ENCODE data around the gene UBE2D4.
A peak's percentile ranks its signal among the peaks of the same experiment; 100 is the strongest.

Gene UBE2D4

GRCh38 chr7:43925984-43926797 lies at the start of gene UBE2D4:
Gene UBE2D4, plus strand, starts transcription at chr7:43926436. Its CDS starts 97 bp downstream, at chr7:43926533.
- no peak for TF ChIP-seq CTCF (IDR thresholded peaks at IDR 0.05; ENCODE audit: low read depth, low read length)
- H3K4me3 ChIP-seq (ENCODE audit: low read depth, low read length) = peak within 1 kb of the TSS; percentile 61

GRCh38 chr7:43876976-43877745 lies 49.1 kb upstream of the UBE2D4 start:
- Histone ChIP-seq H3K9me3 (ENCODE audit: severe bottlenecking) (no peaks in the 10 kb centered on the region), H3K4me3 (ENCODE audit: low read depth, low read length) (no peak overlapping the region), H3K36me3 (peaks cover 47% of the 10 kb centered on the region), H3K27me3 (ENCODE audit: insufficient read depth, low read depth, severe bottlenecking) (no peaks in the 10 kb centered on the region), H3K27ac (no peak overlapping the region)
- no peak for DNase-seq
- TF ChIP-seq CTCF (IDR thresholded peaks at IDR 0.05; ENCODE audit: low read depth, low read length) = no peak

More at GRCh38 chr7:43925984-43926797, at the start of gene UBE2D4:
- no peaks in the 10 kb centered on the region; the same call in 1 of the 2 replicates for H3K36me3 ChIP-seq
- peak within 1 kb of the TSS; percentile 89 for H3K27ac ChIP-seq
- no peaks in the 10 kb centered on the region for H3K9me3 ChIP-seq (ENCODE audit: severe bottlenecking)
- H3K27me3 ChIP-seq (ENCODE audit: insufficient read depth, low read depth, severe bottlenecking) = no peaks in the 10 kb centered on the region
- peak; percentile 92 for DNase-seq

- H3K27me3 ChIP-seq (ENCODE audit: insufficient read depth, low read depth, severe bottlenecking) = no peaks in the 10 kb centered on the region
- H3K36me3 ChIP-seq = peaks cover 47% of the 10 kb centered on the region
- no peak overlapping the region for H3K27ac ChIP-seq
- H3K4me3 ChIP-seq (ENCODE audit: low read depth, low read length) = no peak overlapping the region
- no peak for TF ChIP-seq CTCF (IDR thresholded peaks at IDR 0.05; ENCODE audit: low read depth, low read length)
- no peaks in the 10 kb centered on the region for H3K9me3 ChIP-seq (ENCODE audit: severe bottlenecking)
- DNase-seq = no peak
Observed at GRCh38 chr7:43877968-43878864, 48.0 kb upstream of the UBE2D4 start.

- Histone ChIP-seq H3K4me3 (ENCODE audit: low read depth, low read length) (no peak overlapping the region), H3K36me3 (peaks cover 52% of the 10 kb centered on the region), H3K27ac (no peak overlapping the region), H3K27me3 (ENCODE audit: insufficient read depth, low read depth, severe bottlenecking) (no peaks in the 10 kb centered on the region), H3K9me3 (ENCODE audit: severe bottlenecking) (no peaks in the 10 kb centered on the region)
- no peak for TF ChIP-seq CTCF (IDR thresholded peaks at IDR 0.05; ENCODE audit: low read depth, low read length)
- DNase-seq = no peak
Observed at GRCh38 chr7:43878867-43879266, 47.4 kb upstream of the UBE2D4 start.

GRCh38 chr7:43879477-43879876 lies 46.8 kb upstream of the UBE2D4 start:
- no peak for DNase-seq
- Histone ChIP-seq H3K27ac (no peak overlapping the region), H3K4me3 (ENCODE audit: low read depth, low read length) (no peak overlapping the region), H3K9me3 (ENCODE audit: severe bottlenecking) (no peaks in the 10 kb centered on the region), H3K27me3 (ENCODE audit: insufficient read depth, low read depth, severe bottlenecking) (no peaks in the 10 kb centered on the region), H3K36me3 (peaks cover 55% of the 10 kb centered on the region)
- no peak for TF ChIP-seq CTCF (IDR thresholded peaks at IDR 0.05; ENCODE audit: low read depth, low read length)
